Jurkat, Clone E6-1 (cell line): Measurements from ENCODE around the gene DMAC1. TPM values are rescaled to one million over a fixed set of nuclear protein-coding genes. Genes with fewer than 3 reads are reported as not detected.

Source experiments
- DNase-seq: peaks from one replicate; pipeline ENCODE4 v3.0.0-alpha.2; 2011; ENCODE audit warnings: low read depth, low spot score
- H3K4me3 ChIP-seq: 2 replicates; pipeline ENCODE4 v1.5.1; 2011; ENCODE audit warnings: mild to moderate bottlenecking, low read length, control low read depth, moderate library complexity
- polyA plus RNA-seq: library from polyadenylated mRNA; unstranded; fragments of >200 nt; gene quantifications from one replicate; pipeline ENCODE4 v1.2.1, GENCODE V29; 2012; ENCODE audit warnings: missing spikeins; ENCODE audit not compliant: insufficient read length, insufficient read depth

The DMAC1 gene
- 187 TPM for polyA plus RNA-seq

- peak; percentile 89 for DNase-seq
- H3K4me3 ChIP-seq = peak within 1 kb of the TSS; percentile 76
These were observed at the start of gene DMAC1 for GRCh38 chr9:7799234-7799943. TSS of gene DMAC1 (minus strand) at chr9:7799778. CDS start at chr9:7799734, 44 bp downstream.

- no peak overlapping the region for H3K4me3 ChIP-seq
- DNase-seq = no peak
These were observed 49.8 kb upstream of the DMAC1 start for GRCh38 chr9:7849362-7849761.

GRCh38 chr9:7848498-7848897 lies 48.9 kb upstream of the DMAC1 start:
- DNase-seq = no peak
- no peak overlapping the region for H3K4me3 ChIP-seq

- peak; percentile 54 for DNase-seq
These were observed 44.7 kb upstream of the DMAC1 start for GRCh38 chr9:7844242-7844641.

GRCh38 chr9:7841831-7842230 lies 42.3 kb upstream of the DMAC1 start:
- H3K4me3 ChIP-seq = no peak overlapping the region
- no peak for DNase-seq

More at GRCh38 chr9:7844242-7844641, 44.7 kb upstream of the DMAC1 start:
- H3K4me3 ChIP-seq = no peak overlapping the region

- no peak for DNase-seq
These were observed 35.0 kb upstream of the DMAC1 start for GRCh38 chr9:7834531-7834930.

GRCh38 chr9:7828334-7828733 lies 28.8 kb upstream of the DMAC1 start:
- DNase-seq = no peak
- H3K4me3 ChIP-seq = no peak overlapping the region

More at GRCh38 chr9:7834531-7834930, 35.0 kb upstream of the DMAC1 start:
- no peak overlapping the region for H3K4me3 ChIP-seq

- no peak for DNase-seq
- no peak overlapping the region for H3K4me3 ChIP-seq
These were observed 28.2 kb upstream of the DMAC1 start for GRCh38 chr9:7827792-7828191.

- no peak overlapping the region for H3K4me3 ChIP-seq
- DNase-seq = no peak
These were observed 27.5 kb upstream of the DMAC1 start for GRCh38 chr9:7827056-7827455.

GRCh38 chr9:7823651-7824050 lies 24.1 kb upstream of the DMAC1 start:
- H3K4me3 ChIP-seq = no peak overlapping the region
- no peak for DNase-seq

GRCh38 chr9:7819984-7820383 lies 20.4 kb upstream of the DMAC1 start:
- H3K4me3 ChIP-seq = no peak overlapping the region
- no peak for DNase-seq

- H3K4me3 ChIP-seq = no peak overlapping the region
- no peak for DNase-seq
These were observed 16.4 kb upstream of the DMAC1 start for GRCh38 chr9:7816021-7816420.

GRCh38 chr9:7813030-7813429 lies 13.5 kb upstream of the DMAC1 start:
- H3K4me3 ChIP-seq = no peak overlapping the region
- DNase-seq = no peak

- H3K4me3 ChIP-seq = no peak overlapping the region
- no peak for DNase-seq
These were observed 12.1 kb upstream of the DMAC1 start for GRCh38 chr9:7811677-7812076.

- no peak for DNase-seq
- no peak overlapping the region for H3K4me3 ChIP-seq
These were observed 3.1 kb upstream of the DMAC1 start for GRCh38 chr9:7802666-7803065.

- peak overlapping the region; percentile 76 for H3K4me3 ChIP-seq
- no peak for DNase-seq
These were observed 337 bp upstream of the DMAC1 start for GRCh38 chr9:7799944-7800285.

- H3K4me3 ChIP-seq = no peak overlapping the region
- DNase-seq = no peak
These were observed 5.4 kb downstream of the DMAC1 start for GRCh38 chr9:7794196-7794595.

GRCh38 chr9:7791394-7791793 lies 8.2 kb downstream of the DMAC1 start:
- H3K4me3 ChIP-seq = no peak overlapping the region
- no peak for DNase-seq

- DNase-seq = no peak
- H3K4me3 ChIP-seq = no peak overlapping the region
These were observed 8.8 kb downstream of the DMAC1 start for GRCh38 chr9:7790819-7791182.

- no peak for DNase-seq
- H3K4me3 ChIP-seq = no peak overlapping the region
These were observed 9.4 kb downstream of the DMAC1 start for GRCh38 chr9:7790022-7790818.

GRCh38 chr9:7788772-7789171 lies 10.8 kb downstream of the DMAC1 start:
- H3K4me3 ChIP-seq = no peak overlapping the region
- DNase-seq = no peak
